H1 (cell line): Measurements from ENCODE around the gene NOXO1. TPM values are rescaled to one million over a fixed set of nuclear protein-coding genes. Genes with fewer than 3 reads are reported as not detected.

Source experiments
- KDM1A ChIP-seq: fragments of 200-600, 300-600 bp; sonication (generic); IDR thresholded peaks from 2 replicates; pipeline ENCODE4 v1.7.1; 2016; ENCODE audit warnings: mild to moderate bottlenecking, low read length, borderline replicate concordance
- KDM5A ChIP-seq: fragments of 200-600 bp; IDR thresholded peaks from 2 replicates; pipeline ENCODE4 v1.7.1; 2012; ENCODE audit warnings: mild to moderate bottlenecking, low read length, inconsistent platforms, mixed read lengths
- NANOG ChIP-seq: IDR thresholded peaks from 2 replicates; pipeline ENCODE4 v1.6.1; 2011; ENCODE audit warnings: low read length, low read depth, mild to moderate bottlenecking, inconsistent platforms; ENCODE audit not compliant: insufficient read depth, poor library complexity, severe bottlenecking
- POLR2AphosphoS5 ChIP-seq: IDR thresholded peaks from 2 replicates; pipeline ENCODE4 v1.6.1; 2011; ENCODE audit warnings: low read depth, low read length
- TBP ChIP-seq: IDR thresholded peaks from 2 replicates; pipeline ENCODE4 v1.6.1; 2011; ENCODE audit warnings: low read depth, low read length, improper control_type of control experiment
- TCF12 ChIP-seq: IDR thresholded peaks from 2 replicates; pipeline ENCODE4 v1.6.1; 2011; ENCODE audit warnings: low read depth, mild to moderate bottlenecking, low read length
- polyA plus RNA-seq, 7 experiments: library from polyadenylated mRNA; depleted of rRNA in 3 of 7; stranded (reverse) in 5 of 7; unstranded in 2 of 7; fragments of >200 nt in 5 of 7; fragments of 200-250 nt in 2 of 7; gene quantifications; 1 replicate in 5 of 7; 2 replicates in 1 of 7; 4 replicates in 1 of 7; pipeline versions ENCODE4 v1.2.1 to v1.2.3, GENCODE V29; 2011 to 2013; ENCODE audit warnings: missing spikeins in 2 of 7, mixed read lengths in 2 of 7
- total RNA-seq: library from RNA; stranded (reverse); fragmentation: NEBNext Ultra II Directional; extraction: Animal tissue kit (Norgen Biotek cat#: 25700); gene quantifications from 2 replicates; pipeline ENCODE4 v1.2.1, GENCODE V29; 2021

Gene NOXO1
- total and polyA plus RNA-seq, 2 of the 8 experiments (the other 6 are each of a cell fraction or from before 2014, with no cell fraction given) = 1.3 to 2.5 TPM

DNA sequence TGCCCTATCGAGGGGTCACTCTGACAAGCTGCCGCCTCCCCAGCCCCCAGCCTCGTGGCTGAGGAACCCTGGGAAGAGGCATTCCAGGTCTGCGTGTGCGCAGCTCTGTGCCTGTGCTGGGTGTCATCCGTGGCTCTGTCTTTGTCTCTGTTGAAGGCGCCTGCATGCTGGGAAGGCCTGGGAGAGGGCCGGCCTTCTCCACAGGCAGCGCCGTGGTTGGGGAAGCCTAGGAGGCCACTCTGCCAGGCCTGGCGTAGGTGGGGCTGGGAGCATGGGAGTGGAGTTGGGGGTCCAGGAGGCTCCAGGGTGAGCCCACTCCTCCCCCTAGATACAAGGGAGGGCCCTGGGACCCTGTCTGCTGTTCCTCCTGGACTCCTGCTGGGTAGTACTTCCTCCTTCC lies 48.8 kb upstream of the NOXO1 start (continued):
- TF ChIP-seq TCF12 (no peak), KDM1A (no peak), TBP (no peak), POLR2AphosphoS5 (no peak), KDM5A (no peak), NANOG (no peak)
- TF ChIP-seq, all 59 proteins: peak for 0
